Subcutaneous adipose tissue (tissue), 4 donors: Measurements from ENCODE around the gene ANKRD29. TPM values are rescaled to one million over a fixed set of nuclear protein-coding genes. Genes with fewer than 3 reads are reported as not detected.

Experiments
- total RNA-seq, 4 donors: library from RNA; depleted of rRNA; stranded (reverse); fragments of >200 nt; gene quantifications; one replicate each; pipeline ENCODE4 v1.1.0, GENCODE V29; 2016
- TF ChIP-seq, protein P1 (sequence below): fragments of 450-650 bp; IDR thresholded peaks from one replicate; pipeline ENCODE4 v1.5.1; 2016; ENCODE audit warnings: low read depth, mild to moderate bottlenecking, control low read depth, antibody characterized with exemption, moderate library complexity

ANKRD29 gene
- total RNA-seq, 4 donors from 2014 or later: 9.2 to 30.7 (median 13.1) TPM

GRCh38 chr18:23593720-23594119 is 69.0 kb downstream of the ANKRD29 start:
- TF ChIP-seq, protein P1, sequence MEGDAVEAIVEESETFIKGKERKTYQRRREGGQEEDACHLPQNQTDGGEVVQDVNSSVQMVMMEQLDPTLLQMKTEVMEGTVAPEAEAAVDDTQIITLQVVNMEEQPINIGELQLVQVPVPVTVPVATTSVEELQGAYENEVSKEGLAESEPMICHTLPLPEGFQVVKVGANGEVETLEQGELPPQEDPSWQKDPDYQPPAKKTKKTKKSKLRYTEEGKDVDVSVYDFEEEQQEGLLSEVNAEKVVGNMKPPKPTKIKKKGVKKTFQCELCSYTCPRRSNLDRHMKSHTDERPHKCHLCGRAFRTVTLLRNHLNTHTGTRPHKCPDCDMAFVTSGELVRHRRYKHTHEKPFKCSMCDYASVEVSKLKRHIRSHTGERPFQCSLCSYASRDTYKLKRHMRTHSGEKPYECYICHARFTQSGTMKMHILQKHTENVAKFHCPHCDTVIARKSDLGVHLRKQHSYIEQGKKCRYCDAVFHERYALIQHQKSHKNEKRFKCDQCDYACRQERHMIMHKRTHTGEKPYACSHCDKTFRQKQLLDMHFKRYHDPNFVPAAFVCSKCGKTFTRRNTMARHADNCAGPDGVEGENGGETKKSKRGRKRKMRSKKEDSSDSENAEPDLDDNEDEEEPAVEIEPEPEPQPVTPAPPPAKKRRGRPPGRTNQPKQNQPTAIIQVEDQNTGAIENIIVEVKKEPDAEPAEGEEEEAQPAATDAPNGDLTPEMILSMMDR: no peak

DNA sequence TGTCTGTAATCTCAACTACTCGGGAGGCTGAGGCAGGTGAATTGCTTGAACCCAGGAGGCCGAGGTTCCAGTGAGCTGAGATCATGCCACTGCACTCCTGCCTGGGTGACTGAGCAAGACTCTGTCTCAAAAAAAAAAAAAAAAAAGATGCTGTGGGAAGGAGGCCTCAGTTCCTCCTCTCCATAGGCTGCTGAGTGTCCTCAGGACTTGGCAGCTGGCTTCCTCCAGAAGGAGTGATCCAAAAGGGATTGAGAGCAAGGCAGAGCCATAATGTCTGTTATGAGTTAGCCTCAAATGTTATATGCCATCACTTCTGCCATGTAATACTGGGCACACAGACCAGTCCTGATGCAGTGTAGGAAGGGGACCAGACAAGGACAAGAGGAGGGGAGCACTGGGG is 69.8 kb downstream of the ANKRD29 start:
- TF ChIP-seq, protein P1: no peak

DNA sequence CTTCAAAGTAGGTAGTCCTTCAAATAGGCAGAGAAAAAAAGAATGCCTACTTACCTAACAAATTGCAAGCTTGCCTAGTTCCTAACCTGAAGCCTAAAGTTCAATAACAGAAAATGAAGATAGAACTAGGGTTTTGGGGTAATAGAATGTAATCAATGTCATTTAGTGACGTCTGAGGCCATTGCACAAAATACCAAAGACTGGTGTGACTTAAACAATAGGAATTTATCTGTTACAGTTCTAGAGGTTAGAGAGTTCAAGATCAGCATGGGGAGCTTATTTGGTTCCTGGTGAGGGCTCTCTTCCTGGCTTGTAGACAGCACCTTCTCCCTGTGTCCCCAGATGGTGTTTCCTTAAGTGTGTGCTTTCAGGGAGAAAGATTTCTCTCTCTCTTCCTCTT is 71.7 kb downstream of the ANKRD29 start:
- TF ChIP-seq, protein P1: no peak

GRCh38 chr18:23588836-23589560 is 73.7 kb downstream of the ANKRD29 start:
- TF ChIP-seq, protein P1: no peak

- TF ChIP-seq, protein P1: no peak
Observed at GRCh38 chr18:23587220-23587642, 75.5 kb downstream of the ANKRD29 start.

- TF ChIP-seq, protein P1: no peak
Observed at GRCh38 chr18:23586249-23587196, 76.2 kb downstream of the ANKRD29 start, which contains the start of gene NPC1. Gene NPC1 (minus strand): TSS chr18:23586506. CDS start chr18:23586343, 163 bp downstream.

GRCh38 chr18:23585897-23586248 is 76.8 kb downstream of the ANKRD29 start:
- TF ChIP-seq, protein P1: no peak
